ENCODE data around the gene RASD2.

GRCh38 chr22:35554297-35554845 is 13.7 kb downstream of the RASD2 start:
- TF ChIP-seq CTCF (IDR thresholded peaks at IDR 0.05) (no peak), POLR2A (IDR thresholded peaks at IDR 0.05) (no peak), POLR2AphosphoS5 (IDR thresholded peaks at IDR 0.05; ENCODE audit: insufficient read depth in 1 of 2, low read depth in 1 of 2) (no peak)

Measured in vagina (tissue), 2 donors.